ENCODE data around the gene RCN2.

- TF ChIP-seq NANOG (IDR thresholded peaks at IDR 0.05; ENCODE audit: borderline replicate concordance) (no peak), CTCF (conservative IDR thresholded peaks at IDR 0.05; ENCODE audit: low read depth in 2 of 2) (no peak)
Observed at GRCh38 chr15:76978522-76979330, 47.2 kb downstream of the RCN2 start.
